RCC 7860 (cell line): ENCODE results near the gene PPM1A.

ENCODE experiments used
- DNase-seq: peaks from one replicate; pipeline ENCODE4 v3.0.0-alpha.2; 2015; ENCODE audit warnings: low spot score
- FAIRE-seq: peaks from 2 replicates; lab custom pipeline; 2012; peaks lifted over from hg19 to GRCh38; lab: Jason Lieb, UNC

The PPM1A gene

GRCh38 chr14:60226298-60226697 lies 22.7 kb upstream of the PPM1A start:
- FAIRE-seq (no peak), DNase-seq (no peak)

- FAIRE-seq, result no peak
- no peak for DNase-seq
Measured at GRCh38 chr14:60227291-60227690, 21.7 kb upstream of the PPM1A start.

GRCh38 chr14:60229614-60230013 lies 19.4 kb upstream of the PPM1A start:
- FAIRE-seq (no peak), DNase-seq (no peak)

GRCh38 chr14:60232185-60232584 lies 16.8 kb upstream of the PPM1A start:
- no peak for FAIRE-seq

GRCh38 chr14:60233251-60233650 lies 15.8 kb upstream of the PPM1A start:
- no peak for DNase-seq
- no peak for FAIRE-seq

More at GRCh38 chr14:60232185-60232584, 16.8 kb upstream of the PPM1A start:
- no peak for DNase-seq

GRCh38 chr14:60233891-60234290 lies 15.1 kb upstream of the PPM1A start:
- DNase-seq (no peak), FAIRE-seq (no peak)

GRCh38 chr14:60235440-60235839 lies 13.6 kb upstream of the PPM1A start:
- FAIRE-seq (no peak), DNase-seq (no peak)

- no peak for DNase-seq
- FAIRE-seq, result no peak
Measured at GRCh38 chr14:60238955-60239354, 10.1 kb upstream of the PPM1A start.

- no peak for DNase-seq
- no peak for FAIRE-seq
Measured at GRCh38 chr14:60240139-60240856, 8.7 kb upstream of the PPM1A start.

GRCh38 chr14:60241091-60241490 lies 7.9 kb upstream of the PPM1A start:
- DNase-seq, result no peak
- FAIRE-seq, result no peak

- FAIRE-seq, result no peak
- DNase-seq, result no peak
Measured at GRCh38 chr14:60242429-60242828, 6.6 kb upstream of the PPM1A start.

GRCh38 chr14:60245380-60246177 lies 3.4 kb upstream of the PPM1A start:
- no peak for DNase-seq
- no peak for FAIRE-seq

GRCh38 chr14:60247994-60248696 lies 876 bp upstream of the PPM1A start:
- DNase-seq (peak; percentile 46), FAIRE-seq (no peak)

- DNase-seq, result peak; percentile 6
- no peak for FAIRE-seq
Measured at GRCh38 chr14:60249321-60250256, 568 bp downstream of the PPM1A start.

GRCh38 chr14:60250257-60251035 lies 1.4 kb downstream of the PPM1A start:
- FAIRE-seq (peak; percentile 63), DNase-seq (peak; percentile 21)

- FAIRE-seq, result no peak
- no peak for DNase-seq
Measured at GRCh38 chr14:60251877-60252276, 2.9 kb downstream of the PPM1A start.

- FAIRE-seq (no peak), DNase-seq (no peak)
Measured at GRCh38 chr14:60252630-60253029, 3.6 kb downstream of the PPM1A start.

- DNase-seq (no peak), FAIRE-seq (no peak)
Measured at GRCh38 chr14:60253649-60254048, 4.6 kb downstream of the PPM1A start.

GRCh38 chr14:60254176-60254575 lies 5.2 kb downstream of the PPM1A start:
- FAIRE-seq (peak; percentile 60), DNase-seq (no peak)

GRCh38 chr14:60257865-60258264 lies 8.8 kb downstream of the PPM1A start:
- DNase-seq (no peak), FAIRE-seq (no peak)
